ENCODE results near the gene STX18. TPM values are rescaled to one million over a fixed set of nuclear protein-coding genes. Genes with fewer than 3 reads are reported as not detected.

Gene STX18
- total and polyA plus RNA-seq, 2 donors (not counting 3 experiments of a cell fraction or from before 2014, with no cell fraction given), result 30.7 to 31.2 TPM

- no peaks in the 10 kb centered on the region for H3K9me3 ChIP-seq (replicated peaks; ENCODE audit: control insufficient read depth, insufficient read depth, low read length)
- POLR2A ChIA-PET, result no interaction called here
- TF ChIP-seq MAX (IDR thresholded peaks at IDR 0.05; ENCODE audit: insufficient read depth, insufficient read length) (no peak), CTCF (IDR thresholded peaks at IDR 0.05; ENCODE audit: extremely low read depth in 1 of 2, insufficient read depth in 1 of 2, low read depth in 1 of 2, low read length in 2 of 2) (no peak), EZH2 (IDR thresholded peaks at IDR 0.05; ENCODE audit: borderline replicate concordance, low read depth, low read length, severe bottlenecking) (no peak), POLR2A (IDR thresholded peaks at IDR 0.05; ENCODE audit: low read depth, low read length) (no peak), FOS (IDR thresholded peaks at IDR 0.05; ENCODE audit: borderline replicate concordance, insufficient read depth, low read length) (no peak), POLR2AphosphoS5 (IDR thresholded peaks at IDR 0.05; ENCODE audit: insufficient read depth, low read depth, low read length) (no peak), JUN (IDR thresholded peaks at IDR 0.05; ENCODE audit: borderline replicate concordance, insufficient read depth, insufficient read length, low read depth) (no peak), MYC (IDR thresholded peaks at IDR 0.05; ENCODE audit: low read depth, low read length) (no peak), GATA2 (IDR thresholded peaks at IDR 0.05; ENCODE audit: insufficient read depth, insufficient read length, low read depth, low read length) (no peak)
- FAIRE-seq, result no peak
- no peaks in the 10 kb centered on the region for H4K20me1 ChIP-seq (replicated peaks; ENCODE audit: control insufficient read depth, extremely low read depth, insufficient read depth, low read length)
- no peaks in the 10 kb centered on the region for H3K79me2 ChIP-seq (ENCODE audit: control insufficient read depth, insufficient read depth, low read length)
- DNase-seq (ENCODE audit: low read depth, low spot score), result no peak
- H3K4me1 ChIP-seq (ENCODE audit: control insufficient read depth, extremely low read depth, insufficient read depth, low read length), result no peaks in the 10 kb centered on the region
- CTCF ChIA-PET, result interaction anchor here (0.8 to 1.3 kb wide), 2 partner anchors 13 to 20 kb away, joined by 3 to 4 read pairs; no protein-coding TSS in a partner anchor
- H3K9me1 ChIP-seq (replicated peaks; ENCODE audit: control insufficient read depth, extremely low read depth, insufficient read depth, low read length), result no peaks in the 10 kb centered on the region
- H2AFZ ChIP-seq (ENCODE audit: low read depth, low read length), result no peak overlapping the region
- no peak overlapping the region for H3K4me2 ChIP-seq (ENCODE audit: insufficient read depth, low read length)
- no peaks in the 10 kb centered on the region for H3K36me3 ChIP-seq (ENCODE audit: control insufficient read depth in 2 of 2, extremely low read depth in 1 of 2, insufficient read depth in 2 of 2, low read length in 2 of 2)
- no peak overlapping the region for H3K27ac ChIP-seq (ENCODE audit: insufficient read depth, low read depth, low read length)
- H3K27me3 ChIP-seq (ENCODE audit: control insufficient read depth in 2 of 2, insufficient read depth in 2 of 2, low read length in 2 of 2), result no peaks in the 10 kb centered on the region
- no TSS peak for BruUV-seq (replicated peaks)
- no peak overlapping the region for H3K9ac ChIP-seq (replicated peaks; ENCODE audit: extremely low read depth, insufficient read depth, low read length)
- H3K4me3 ChIP-seq (replicated peaks in 1 of 3; ENCODE audit: insufficient read depth in 1 of 3, low read depth in 1 of 3, low read length in 3 of 3), result no peak overlapping the region
- intact Hi-C loops (cut with micrococcal nuclease), result no loop called here
- dilution Hi-C loops (cut with MboI; ENCODE audit: extremely low pct_ligation_motif_present, low sequenced_read_pairs), result no loop called here
These were observed 129.9 kb downstream of the STX18 start for GRCh38 chr4:4411906-4412305.
